ENCODE data around the gene C3orf18.

DNA sequence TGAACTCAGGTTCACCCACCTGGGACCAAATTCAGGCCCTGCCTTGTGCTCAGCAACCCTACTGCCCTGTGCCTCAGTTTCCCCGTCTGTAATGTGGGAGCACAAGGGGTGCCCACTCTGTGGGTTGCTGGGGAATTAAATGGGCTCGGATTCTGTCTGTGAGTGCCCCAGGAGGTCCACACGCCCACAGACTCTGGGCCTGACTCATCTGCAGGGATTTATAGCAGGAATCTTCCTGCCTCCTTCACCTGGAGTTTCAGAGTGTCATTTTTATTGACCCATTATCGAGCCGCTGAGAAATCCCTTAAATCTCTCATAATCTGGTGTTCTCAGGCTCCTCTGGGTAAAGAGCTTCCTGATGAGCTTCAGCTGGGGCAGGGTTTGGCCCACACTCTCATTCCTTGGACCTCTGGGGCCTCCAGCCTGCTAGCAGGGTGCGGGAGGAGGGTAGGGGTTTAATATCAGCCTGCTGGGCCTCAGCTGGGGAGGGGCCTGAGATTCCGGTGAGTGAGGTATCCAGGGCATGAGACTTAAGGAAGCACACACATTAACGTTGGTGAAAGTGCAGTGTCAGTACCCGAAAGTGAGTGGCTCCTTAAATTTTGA lies 16.4 kb downstream of the C3orf18 start:
- TF ChIP-seq POLR2AphosphoS5 (IDR thresholded peaks at IDR 0.05; ENCODE audit: low read depth, low read length), result no peak
- TF ChIP-seq TAF1 (IDR thresholded peaks at IDR 0.05; ENCODE audit: low read depth, low read length), result no peak
- no peak for TF ChIP-seq POLR2A (IDR thresholded peaks at IDR 0.05; ENCODE audit: low read depth, low read length)
- TF ChIP-seq SPI1 (IDR thresholded peaks at IDR 0.05; ENCODE audit: low read depth, low read length), result no peak
- no peak for TF ChIP-seq POU2F2 (IDR thresholded peaks at IDR 0.05; ENCODE audit: low read depth, low read length)
- TF ChIP-seq PAX5 (IDR thresholded peaks at IDR 0.05; ENCODE audit: insufficient read depth, low read length, severe bottlenecking), result no peak

Data from GM12891 (cell line).